Stimulated activated CD4-positive, alpha-beta T cell treated with anti-CD3 and anti-CD28 coated beads, Interleukin-15, amount 100 ng/mL, for 48 hours (primary cell): ENCODE results near the gene GPR61.

ENCODE experiments used
- DNase-seq, 2 donors: peaks; one replicate each; pipeline ENCODE4 v3.0.0-alpha.2; 2020; ENCODE audit warnings: low read depth in 2 of 2

The GPR61 gene

DNA sequence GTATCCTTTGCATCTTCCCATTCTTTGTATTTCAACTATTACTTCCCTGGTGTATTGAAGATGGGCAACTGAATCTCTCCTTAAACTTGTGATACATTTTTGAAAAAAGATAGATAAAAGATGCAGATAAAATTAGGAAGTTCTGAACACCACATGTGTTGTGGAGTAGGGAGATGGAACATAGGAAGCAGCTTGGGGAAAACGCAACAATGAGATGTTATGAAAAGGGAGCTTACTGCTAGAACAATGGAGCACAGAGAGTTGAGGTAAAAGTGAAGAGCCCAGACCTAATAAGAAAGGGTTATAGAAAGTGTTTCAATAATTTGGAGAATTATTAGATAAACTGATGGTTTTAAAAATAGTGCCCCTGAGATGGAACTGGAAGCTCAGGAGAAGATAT, 29.7 kb downstream of the GPR61 start:
- no peak for DNase-seq

DNA sequence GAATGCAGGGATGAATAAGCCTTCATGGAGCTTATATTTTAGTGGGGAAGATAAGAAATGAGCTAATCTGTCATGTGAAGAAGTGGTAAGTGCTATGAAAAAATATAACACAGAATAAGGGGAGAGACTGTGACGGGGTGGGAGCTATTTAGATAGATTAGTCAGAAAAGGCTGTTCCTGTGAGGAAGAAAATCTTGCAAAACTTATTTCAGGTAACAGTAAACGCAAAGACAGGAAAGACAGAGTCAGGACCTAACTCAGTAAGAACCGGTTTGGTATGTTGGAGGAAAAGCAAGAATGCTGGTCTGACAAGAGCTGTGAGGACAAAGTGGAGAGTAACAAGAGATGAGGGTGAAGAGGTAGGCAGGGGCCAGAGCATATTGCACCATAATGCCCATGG, 30.7 kb downstream of the GPR61 start:
- DNase-seq, result no peak

DNA sequence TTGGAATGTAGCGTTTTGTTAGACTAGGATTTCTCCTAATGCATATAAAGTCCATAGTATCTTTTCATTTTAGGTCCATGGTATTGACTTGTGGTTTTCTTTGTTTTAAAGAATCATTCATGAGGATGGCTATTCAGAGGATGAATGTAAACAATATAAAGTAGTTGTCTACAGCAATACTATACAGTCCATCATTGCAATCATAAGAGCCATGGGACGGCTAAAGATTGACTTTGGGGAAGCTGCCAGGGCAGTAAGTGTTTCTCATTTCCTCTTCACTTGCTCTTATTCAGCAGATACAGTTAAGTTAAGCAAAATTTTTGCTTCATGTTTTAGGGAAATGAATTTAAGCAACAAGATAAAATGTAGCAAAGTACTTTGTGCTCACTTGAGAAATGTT, 34.1 kb downstream of the GPR61 start:
- DNase-seq, result no peak

DNA sequence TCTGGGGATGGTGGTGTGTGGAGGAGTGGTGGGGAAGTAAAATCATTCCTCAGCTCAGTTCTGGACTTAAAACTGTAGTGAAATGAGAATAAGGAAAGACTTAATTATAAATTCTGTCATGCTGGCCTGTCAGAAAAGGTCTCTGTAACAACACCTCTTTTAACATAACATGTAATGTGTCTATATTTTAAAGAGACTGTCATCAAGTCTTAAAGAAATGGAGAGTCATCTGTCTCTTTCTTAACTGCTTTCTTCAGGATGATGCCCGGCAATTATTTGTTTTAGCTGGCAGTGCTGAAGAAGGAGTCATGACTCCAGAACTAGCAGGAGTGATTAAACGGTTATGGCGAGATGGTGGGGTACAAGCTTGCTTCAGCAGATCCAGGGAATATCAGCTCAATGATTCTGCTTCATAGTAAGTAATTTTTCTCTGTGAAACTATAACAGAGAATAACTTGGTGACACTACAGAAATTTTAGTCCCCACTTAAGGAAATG, 39.3 kb downstream of the GPR61 start:
- no peak for DNase-seq

DNA sequence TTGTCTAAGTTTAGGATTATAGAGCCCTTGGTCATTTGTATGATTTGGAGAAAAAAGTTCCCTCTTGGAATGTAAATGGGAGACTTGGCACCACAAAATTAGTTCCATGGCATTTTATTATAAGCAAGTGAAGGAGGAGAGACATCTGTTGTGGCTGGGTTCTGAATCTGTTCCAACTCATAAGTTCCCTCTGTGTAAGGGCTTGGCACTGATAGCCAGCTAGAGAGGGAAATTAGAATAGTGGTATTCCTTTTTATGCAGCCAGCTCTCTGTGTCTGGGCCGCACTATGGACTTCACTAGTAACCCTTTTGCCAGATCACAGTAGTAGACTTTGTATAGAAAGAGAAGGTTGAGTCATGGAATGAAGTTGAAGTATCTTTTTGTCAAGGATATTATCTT, 39.8 kb downstream of the GPR61 start:
- no peak for DNase-seq

DNA sequence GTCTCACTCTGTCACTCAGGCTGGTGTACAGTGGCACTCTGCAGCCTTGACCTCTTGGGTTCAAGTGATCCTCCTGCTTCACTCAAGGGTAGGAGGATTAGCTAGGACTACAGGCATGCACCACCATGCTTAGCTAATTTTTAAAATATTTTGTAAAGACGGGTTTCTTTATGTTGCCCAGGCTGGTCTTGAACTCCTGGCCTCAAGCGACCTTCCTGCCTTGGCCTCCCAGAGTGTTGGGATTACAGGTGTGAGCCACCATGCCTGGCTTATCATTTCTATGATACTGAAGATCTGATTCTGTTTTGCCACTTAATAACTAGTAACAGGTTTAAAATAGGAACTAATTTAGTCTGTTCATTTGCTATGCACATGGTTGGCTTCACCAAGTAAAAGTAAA, 42.3 kb downstream of the GPR61 start:
- DNase-seq, result no peak

DNA sequence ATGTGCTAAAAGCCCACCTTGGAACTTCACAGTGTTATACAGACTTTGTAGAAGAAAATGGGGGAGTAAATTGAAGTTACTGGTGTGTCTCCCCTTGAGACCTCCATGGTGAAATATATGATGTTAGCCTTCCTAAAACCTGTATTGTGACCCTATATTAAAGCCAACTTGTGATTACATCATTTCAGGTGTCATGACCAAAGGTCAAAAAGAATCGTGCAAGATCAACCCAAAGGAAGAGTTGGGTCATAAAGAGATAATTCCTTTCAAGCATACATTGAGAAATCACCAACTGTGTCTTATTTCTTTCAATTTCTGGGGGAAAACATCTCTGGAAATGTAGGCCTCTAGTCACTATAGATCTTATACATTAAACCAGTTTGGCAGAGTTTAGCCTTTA, 45.1 kb downstream of the GPR61 start:
- no peak for DNase-seq

DNA sequence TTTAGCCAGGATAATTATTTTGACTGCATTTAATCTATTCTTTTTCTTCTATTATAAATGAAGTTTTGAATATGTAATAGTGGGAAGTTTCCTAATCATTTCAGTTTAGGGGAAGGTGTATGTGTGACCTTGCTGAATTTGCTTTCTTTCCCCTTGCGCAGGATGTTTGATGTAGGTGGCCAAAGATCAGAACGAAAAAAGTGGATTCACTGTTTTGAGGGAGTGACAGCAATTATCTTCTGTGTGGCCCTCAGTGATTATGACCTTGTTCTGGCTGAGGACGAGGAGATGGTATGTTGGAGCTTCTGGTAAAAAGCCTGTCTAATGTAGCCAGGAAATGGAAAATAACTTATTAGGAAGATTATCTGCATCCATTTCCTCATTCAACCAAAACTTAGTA, 46.4 kb downstream of the GPR61 start:
- DNase-seq, result no peak

DNA sequence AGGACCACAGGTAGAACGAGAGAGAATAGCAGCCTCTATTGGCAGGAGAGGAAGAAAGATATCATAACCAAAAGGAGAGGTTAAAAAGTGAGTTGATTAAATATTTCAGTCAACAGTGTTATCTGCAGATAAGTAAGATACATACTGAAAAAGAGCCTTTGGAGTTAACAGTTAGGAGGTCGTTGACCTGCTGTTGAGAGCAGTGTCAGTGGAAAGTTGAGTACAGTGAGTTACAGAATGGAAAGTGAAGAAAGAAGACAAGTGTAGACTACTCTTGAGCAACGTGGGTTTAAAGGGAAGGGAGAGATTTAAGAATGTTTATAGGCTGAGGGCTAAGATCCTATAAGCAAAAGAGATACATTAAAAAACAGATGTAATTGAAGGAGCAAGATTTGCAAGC, 49.5 kb downstream of the GPR61 start:
- DNase-seq, result no peak

DNA sequence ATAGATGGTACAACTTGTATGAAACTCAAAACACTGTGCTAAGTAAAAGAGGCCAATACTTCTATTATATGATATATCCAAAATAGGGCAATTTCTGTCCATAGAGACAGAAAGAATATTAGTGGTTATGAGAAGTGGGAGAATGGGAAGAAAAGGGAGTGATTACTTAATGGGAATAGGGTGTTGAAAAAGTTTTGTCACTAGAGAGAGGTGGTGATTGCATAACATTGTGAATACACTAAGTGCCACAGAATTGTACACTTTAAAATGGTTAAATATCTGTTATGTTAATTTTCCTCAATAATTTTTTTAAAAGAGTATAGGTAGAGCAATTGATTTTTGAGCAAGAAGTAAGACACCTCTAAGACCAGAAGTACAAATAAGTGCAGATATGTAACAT, 50.0 kb downstream of the GPR61 start:
- DNase-seq, result no peak

DNA sequence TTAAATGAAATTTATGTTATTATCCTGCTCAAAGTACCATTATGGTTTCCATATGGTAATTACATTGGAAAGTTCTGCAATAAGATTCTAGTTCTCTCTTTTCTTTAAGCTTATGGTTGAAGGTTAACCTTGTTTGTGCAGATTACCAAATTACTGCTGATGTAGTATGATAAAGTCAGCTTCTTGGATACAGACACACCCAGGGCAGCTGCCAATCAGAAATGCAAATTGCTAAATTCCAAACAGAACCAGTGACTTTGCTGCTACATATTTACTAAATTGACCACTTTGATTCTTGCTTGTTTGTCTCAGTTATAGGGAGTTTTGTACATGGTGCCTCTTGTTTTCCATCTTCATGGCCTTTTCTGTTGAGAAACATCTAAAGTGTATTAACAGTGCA, 53.2 kb downstream of the GPR61 start:
- DNase-seq, result no peak

DNA sequence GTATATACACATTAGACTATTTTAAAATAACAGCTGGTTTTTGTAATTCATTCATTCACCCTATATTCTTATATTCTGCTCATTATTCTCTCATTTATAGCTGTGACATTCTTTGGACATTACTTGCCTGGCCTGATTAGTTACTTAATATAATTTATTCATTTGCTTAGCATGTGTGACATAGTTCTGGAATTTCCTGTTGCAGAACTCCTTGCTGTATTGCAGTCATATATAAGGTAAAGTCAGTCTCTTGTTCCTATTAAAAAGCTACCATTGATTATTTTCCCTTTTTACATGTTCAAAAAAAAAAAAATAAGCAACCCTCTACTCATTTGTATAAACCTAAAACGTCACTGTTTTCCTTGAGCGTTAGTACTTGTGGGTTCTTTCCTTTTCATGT, 55.9 kb downstream of the GPR61 start:
- no peak for DNase-seq
